ENCODE results near the gene CCDC85A. TPM values are rescaled to one million over a fixed set of nuclear protein-coding genes. Genes with fewer than 3 reads are reported as not detected.

The CCDC85A gene
- total RNA-seq, 2 donors from 2014 or later = 2.4 to 5.0 TPM

- Histone ChIP-seq H3K4me1 (peaks cover 0 to 10% of the 10 kb centered on the region in 2 donors), H3K4me3 (no peak overlapping the region), H3K27me3 (no peaks in the 10 kb centered on the region), H3K9me3 (peaks cover 0 to 4% of the 10 kb centered on the region in 2 donors), H3K27ac (peak overlapping the region in 1 of 2 donors; percentile 54), H3K36me3 (no peaks in the 10 kb centered on the region)
- DNase-seq (ENCODE audit: low spot score) = no peak
- TF ChIP-seq CTCF (IDR thresholded peaks at IDR 0.05) = no peak
Measured at GRCh38 chr2:56326346-56326741, 142.6 kb downstream of the CCDC85A start.

- no peak for TF ChIP-seq CTCF (IDR thresholded peaks at IDR 0.05)
- DNase-seq (ENCODE audit: low spot score) = no peak
Measured at GRCh38 chr2:56331810-56332209, 148.0 kb downstream of the CCDC85A start.

GRCh38 chr2:56333812-56334485, 150.2 kb downstream of the CCDC85A start:
- H3K4me1 ChIP-seq = peaks cover 3 to 23% of the 10 kb centered on the region in 2 donors
- no peaks in the 10 kb centered on the region for H3K36me3 ChIP-seq
- no peak for TF ChIP-seq CTCF (IDR thresholded peaks at IDR 0.05)
- no peaks in the 10 kb centered on the region for H3K9me3 ChIP-seq
- no peak overlapping the region for H3K27ac ChIP-seq
- DNase-seq (ENCODE audit: low spot score) = no peak
- no peaks in the 10 kb centered on the region for H3K27me3 ChIP-seq
- no peak overlapping the region for H3K4me3 ChIP-seq

More at GRCh38 chr2:56331810-56332209, 148.0 kb downstream of the CCDC85A start:
- H3K4me1 ChIP-seq = peaks cover 3 to 23% of the 10 kb centered on the region in 2 donors
- no peak overlapping the region for H3K4me3 ChIP-seq
- no peaks in the 10 kb centered on the region for H3K9me3 ChIP-seq
- no peaks in the 10 kb centered on the region for H3K27me3 ChIP-seq
- H3K27ac ChIP-seq = no peak overlapping the region
- H3K36me3 ChIP-seq = no peaks in the 10 kb centered on the region

GRCh38 chr2:56334622-56335021, 150.8 kb downstream of the CCDC85A start:
- peaks cover 3 to 23% of the 10 kb centered on the region in 2 donors for H3K4me1 ChIP-seq
- DNase-seq (ENCODE audit: low spot score) = no peak
- no peak overlapping the region for H3K4me3 ChIP-seq
- no peaks in the 10 kb centered on the region for H3K27me3 ChIP-seq
- no peak for TF ChIP-seq CTCF (IDR thresholded peaks at IDR 0.05)
- no peaks in the 10 kb centered on the region for H3K9me3 ChIP-seq
- no peaks in the 10 kb centered on the region for H3K36me3 ChIP-seq
- H3K27ac ChIP-seq = no peak overlapping the region

- no peak overlapping the region for H3K27ac ChIP-seq
- no peak for DNase-seq (ENCODE audit: low spot score)
- H3K36me3 ChIP-seq = no peaks in the 10 kb centered on the region
- no peak for TF ChIP-seq CTCF (IDR thresholded peaks at IDR 0.05)
- H3K4me1 ChIP-seq = peaks cover 3 to 23% of the 10 kb centered on the region in 2 donors
- no peaks in the 10 kb centered on the region for H3K9me3 ChIP-seq
- H3K27me3 ChIP-seq = no peaks in the 10 kb centered on the region
- H3K4me3 ChIP-seq = no peak overlapping the region
Measured at GRCh38 chr2:56335101-56335500, 151.3 kb downstream of the CCDC85A start.

GRCh38 chr2:56337342-56337741, 153.6 kb downstream of the CCDC85A start:
- Histone ChIP-seq H3K36me3 (no peaks in the 10 kb centered on the region), H3K27ac (no peak overlapping the region), H3K9me3 (no peaks in the 10 kb centered on the region), H3K27me3 (no peaks in the 10 kb centered on the region), H3K4me1 (peaks cover 3 to 23% of the 10 kb centered on the region in 2 donors), H3K4me3 (no peak overlapping the region)
- TF ChIP-seq CTCF (IDR thresholded peaks at IDR 0.05) = no peak
- DNase-seq (ENCODE audit: low spot score) = no peak

Measured in right atrium auricular region (tissue), 2 donors.